Activated CD8-positive, alpha-beta memory T cell treated with anti-CD3 and anti-CD28 coated beads, Interleukin-2, amount 50 U/mL, for 1 hour (primary cell): ENCODE data around the gene ATXN1.
"Not testable (repeated sequence)": the region's sequence is repeated elsewhere in the genome, so short reads cannot be mapped to it uniquely, and the experiment has no call there.

Experiments
- DNase-seq: peaks from one replicate; pipeline ENCODE4 v3.0.0-alpha.2; 2020; ENCODE audit errors: extremely low read depth

The ATXN1 gene

GRCh38 chr6:16570946-16571345, 190.3 kb downstream of the ATXN1 start:
- DNase-seq, result no peak

- DNase-seq, result no peak
Measured at GRCh38 chr6:16570221-16570553, 191.1 kb downstream of the ATXN1 start.

- no peak for DNase-seq
Measured at GRCh38 chr6:16568128-16568527, 193.1 kb downstream of the ATXN1 start.

GRCh38 chr6:16567071-16567470, 194.2 kb downstream of the ATXN1 start:
- no peak for DNase-seq

GRCh38 chr6:16564436-16564835, 196.8 kb downstream of the ATXN1 start:
- DNase-seq, result no peak

- DNase-seq, result no peak
Measured at GRCh38 chr6:16563628-16564240, 197.5 kb downstream of the ATXN1 start.

- DNase-seq, result no peak
Measured at GRCh38 chr6:16562498-16562897, 198.8 kb downstream of the ATXN1 start.

- DNase-seq, result no peak
Measured at GRCh38 chr6:16559071-16559470, 202.2 kb downstream of the ATXN1 start.

- no peak for DNase-seq
Measured at GRCh38 chr6:16555550-16555949, 205.7 kb downstream of the ATXN1 start.

- DNase-seq, result no peak
Measured at GRCh38 chr6:16553531-16553930, 207.7 kb downstream of the ATXN1 start.

GRCh38 chr6:16551466-16551865, 209.8 kb downstream of the ATXN1 start:
- no peak for DNase-seq

GRCh38 chr6:16548121-16548520, 213.1 kb downstream of the ATXN1 start:
- no peak for DNase-seq

- DNase-seq, result no peak
Measured at GRCh38 chr6:16547587-16547986, 213.7 kb downstream of the ATXN1 start.

- DNase-seq, result no peak
Measured at GRCh38 chr6:16546861-16547260, 214.4 kb downstream of the ATXN1 start.

GRCh38 chr6:16545382-16545781, 215.9 kb downstream of the ATXN1 start:
- DNase-seq, result no peak

- DNase-seq, result no peak
Measured at GRCh38 chr6:16544521-16544920, 216.7 kb downstream of the ATXN1 start.

- no peak for DNase-seq
Measured at GRCh38 chr6:16544006-16544405, 217.3 kb downstream of the ATXN1 start.

GRCh38 chr6:16543521-16543920, 217.7 kb downstream of the ATXN1 start:
- DNase-seq, result no peak

- DNase-seq, result no peak
Measured at GRCh38 chr6:16542070-16542469, 219.2 kb downstream of the ATXN1 start.

- DNase-seq, result no peak
Measured at GRCh38 chr6:16540804-16541752, 220.2 kb downstream of the ATXN1 start.

- DNase-seq, result not testable (repeated sequence)
Measured at GRCh38 chr6:16540383-16540782, 220.9 kb downstream of the ATXN1 start.

- DNase-seq, result no peak
Measured at GRCh38 chr6:16539086-16539931, 222.0 kb downstream of the ATXN1 start.
